Retinal pigment epithelial cell (primary cell): ENCODE measurements around the gene KCNE1.
"Not testable (repeated sequence)": the region's sequence is repeated elsewhere in the genome, so short reads cannot be mapped to it uniquely, and the experiment has no call there.

ENCODE experiments used
- DNase-seq: peaks from one replicate; pipeline ENCODE4 v3.0.0-alpha.2; 2010; ENCODE audit warnings: low read depth
- H3K4me3 ChIP-seq: 2 replicates; pipeline ENCODE4 v1.5.1; 2011; ENCODE audit warnings: mild to moderate bottlenecking, low read length, control low read depth, moderate library complexity

The KCNE1 gene

GRCh38 chr21:34423805-34424204, 88.2 kb downstream of the KCNE1 start, which contains the start of gene SMIM34:
SMIM34 (minus strand) TSS chr21:34423951; CDS start chr21:34423839, 112 bp downstream.
- not testable (repeated sequence) for DNase-seq, H3K4me3 ChIP-seq

- DNase-seq, H3K4me3 ChIP-seq: not testable (repeated sequence)
Observed at GRCh38 chr21:34417448-34418077, 94.4 kb downstream of the KCNE1 start.

- not testable (repeated sequence) for DNase-seq
Observed at GRCh38 chr21:34407294-34407693, 104.7 kb downstream of the KCNE1 start.

GRCh38 chr21:34406676-34407075, 105.3 kb downstream of the KCNE1 start:
- DNase-seq, H3K4me3 ChIP-seq: not testable (repeated sequence)

More at GRCh38 chr21:34407294-34407693, 104.7 kb downstream of the KCNE1 start:
- not testable (repeated sequence) for H3K4me3 ChIP-seq

GRCh38 chr21:34406102-34406501, 105.9 kb downstream of the KCNE1 start:
- DNase-seq, H3K4me3 ChIP-seq: not testable (repeated sequence)

GRCh38 chr21:34405686-34406085, 106.3 kb downstream of the KCNE1 start:
- H3K4me3 ChIP-seq, DNase-seq: not testable (repeated sequence)

- H3K4me3 ChIP-seq, DNase-seq: not testable (repeated sequence)
Observed at GRCh38 chr21:34404742-34405141, 107.3 kb downstream of the KCNE1 start.

GRCh38 chr21:34400522-34400921, 111.5 kb downstream of the KCNE1 start:
- not testable (repeated sequence) for DNase-seq, H3K4me3 ChIP-seq
